GM12865 (cell line): ENCODE results near the gene EGFR.

ENCODE experiments used
- DNase-seq: peaks from one replicate; pipeline ENCODE4 v3.0.0; 2010; ENCODE audit warnings: low read depth
- H3K4me3 ChIP-seq: 2 replicates; pipeline ENCODE4 v1.5.1; 2011; ENCODE audit warnings: mild to moderate bottlenecking, low read depth, low read length, control low read depth
- TF ChIP-seq, protein P1 (sequence below): IDR thresholded peaks from 2 replicates; pipeline ENCODE4 v1.5.1; 2011; ENCODE audit warnings: low read length, control low read depth, low read depth, inconsistent platforms; ENCODE audit not compliant: insufficient read depth; ENCODE audit errors: missing control alignments

EGFR gene

GRCh38 chr7:55100544-55101327 is 81.9 kb downstream of the EGFR start:
- H3K4me3 ChIP-seq, result no peak overlapping the region
- TF ChIP-seq, protein P1, sequence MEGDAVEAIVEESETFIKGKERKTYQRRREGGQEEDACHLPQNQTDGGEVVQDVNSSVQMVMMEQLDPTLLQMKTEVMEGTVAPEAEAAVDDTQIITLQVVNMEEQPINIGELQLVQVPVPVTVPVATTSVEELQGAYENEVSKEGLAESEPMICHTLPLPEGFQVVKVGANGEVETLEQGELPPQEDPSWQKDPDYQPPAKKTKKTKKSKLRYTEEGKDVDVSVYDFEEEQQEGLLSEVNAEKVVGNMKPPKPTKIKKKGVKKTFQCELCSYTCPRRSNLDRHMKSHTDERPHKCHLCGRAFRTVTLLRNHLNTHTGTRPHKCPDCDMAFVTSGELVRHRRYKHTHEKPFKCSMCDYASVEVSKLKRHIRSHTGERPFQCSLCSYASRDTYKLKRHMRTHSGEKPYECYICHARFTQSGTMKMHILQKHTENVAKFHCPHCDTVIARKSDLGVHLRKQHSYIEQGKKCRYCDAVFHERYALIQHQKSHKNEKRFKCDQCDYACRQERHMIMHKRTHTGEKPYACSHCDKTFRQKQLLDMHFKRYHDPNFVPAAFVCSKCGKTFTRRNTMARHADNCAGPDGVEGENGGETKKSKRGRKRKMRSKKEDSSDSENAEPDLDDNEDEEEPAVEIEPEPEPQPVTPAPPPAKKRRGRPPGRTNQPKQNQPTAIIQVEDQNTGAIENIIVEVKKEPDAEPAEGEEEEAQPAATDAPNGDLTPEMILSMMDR, result no peak
- no peak for DNase-seq

- no peak for DNase-seq
- H3K4me3 ChIP-seq, result no peak overlapping the region
- TF ChIP-seq, protein P1, result no peak
These were observed 82.5 kb downstream of the EGFR start for GRCh38 chr7:55101359-55101758.

- DNase-seq, result no peak
- TF ChIP-seq, protein P1, result no peak
These were observed 85.3 kb downstream of the EGFR start for GRCh38 chr7:55104123-55104522.

GRCh38 chr7:55104712-55105433 is 86.1 kb downstream of the EGFR start:
- no peak for DNase-seq
- TF ChIP-seq, protein P1, result no peak
- no peak overlapping the region for H3K4me3 ChIP-seq

More at GRCh38 chr7:55104123-55104522, 85.3 kb downstream of the EGFR start:
- H3K4me3 ChIP-seq, result no peak overlapping the region

GRCh38 chr7:55105952-55106351 is 87.1 kb downstream of the EGFR start:
- TF ChIP-seq, protein P1, result no peak
- DNase-seq, result no peak
- H3K4me3 ChIP-seq, result no peak overlapping the region

- H3K4me3 ChIP-seq, result no peak overlapping the region
- TF ChIP-seq, protein P1, result no peak
- DNase-seq, result no peak
These were observed 89.1 kb downstream of the EGFR start for GRCh38 chr7:55107946-55108345.
